HG03060 (cell line): ENCODE data around the gene ORC2.
"Not testable (repeated sequence)": the region's sequence is repeated elsewhere in the genome, so short reads cannot be mapped to it uniquely, and the experiment has no call there.

Experiments used
- ATAC-seq: cut with Tn5 transposase; IDR thresholded peaks from one replicate; pipeline ENCODE4 v1.9.1; 2021; ENCODE audit warnings: low read depth, moderate number of reproducible peaks; ENCODE audit not compliant: unreplicated experiment

The ORC2 gene

DNA sequence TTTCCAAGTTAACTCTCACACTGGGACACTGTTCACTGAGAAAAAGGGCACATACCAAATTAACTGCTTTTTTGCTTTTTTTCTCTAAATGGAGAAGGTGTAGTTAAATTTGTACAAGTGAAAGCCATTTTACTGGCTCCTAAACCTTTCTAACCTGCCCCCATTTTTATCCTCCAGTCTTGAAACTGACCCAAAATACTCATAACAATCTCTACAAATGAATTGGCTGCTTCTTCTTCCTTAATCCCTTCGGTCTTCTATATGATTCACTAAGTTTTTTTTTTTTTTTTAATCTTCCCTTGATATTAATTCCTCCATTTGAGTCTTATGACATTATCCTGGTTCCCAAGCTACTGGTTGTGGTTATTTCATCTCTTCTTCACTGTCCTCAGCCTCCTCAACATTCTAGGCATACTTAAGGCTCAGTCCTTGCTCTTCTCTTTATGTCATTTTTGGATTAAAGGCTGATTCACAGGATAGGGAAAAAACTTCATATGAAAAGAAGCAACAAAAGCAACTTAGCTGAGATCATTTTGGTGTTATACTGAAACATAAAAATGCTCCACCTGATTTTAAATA, 19.8 kb downstream of the ORC2 start:
- ATAC-seq = no peak

DNA sequence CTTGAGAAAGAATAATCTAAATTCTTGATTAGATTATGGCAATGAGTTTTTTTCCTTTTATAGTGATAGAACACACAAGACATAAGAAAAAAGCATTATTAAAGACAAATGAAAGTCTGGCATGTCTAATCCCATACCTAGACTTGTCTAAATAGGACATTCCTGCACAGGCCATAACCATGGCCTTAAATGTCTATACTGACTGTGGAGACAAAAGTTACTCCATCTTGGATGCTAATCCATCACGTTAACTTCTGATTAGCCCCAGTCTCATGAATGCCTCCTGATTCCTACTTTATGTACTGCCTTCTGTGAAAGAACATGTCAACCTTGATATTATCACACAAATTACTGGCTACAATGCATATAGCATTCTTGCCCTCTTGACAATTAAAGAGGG, 23.6 kb downstream of the ORC2 start:
- ATAC-seq = no peak

DNA sequence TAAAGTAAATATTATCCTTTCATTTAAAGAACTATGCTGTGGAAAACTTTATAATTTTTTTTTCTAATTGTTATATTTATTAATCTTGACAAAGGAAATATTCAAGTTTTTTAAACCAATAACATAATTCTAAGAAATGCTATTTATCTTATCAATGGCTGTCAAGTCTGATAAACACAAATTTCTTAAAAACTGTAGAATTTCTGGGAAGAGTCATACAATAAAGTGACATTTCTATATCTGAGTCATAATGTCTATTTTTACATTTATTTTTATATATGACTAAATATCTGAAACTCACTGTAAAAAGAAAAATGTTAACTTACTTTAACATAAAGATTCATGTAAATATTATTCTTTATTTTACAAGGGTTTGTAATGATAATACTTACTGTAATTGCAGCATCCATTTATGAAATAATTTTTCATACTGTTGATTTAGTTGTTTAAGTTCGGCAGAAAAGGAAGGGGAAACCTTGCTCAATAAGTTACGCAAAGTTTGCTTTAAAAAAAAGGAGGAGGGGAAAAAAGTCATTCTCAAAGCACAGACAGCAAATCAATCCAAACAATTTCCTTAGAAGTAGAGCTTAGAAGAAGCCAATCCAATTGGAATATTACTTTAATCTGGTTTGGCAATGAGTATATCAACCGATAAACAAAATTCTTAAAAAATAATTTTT, 32.4 kb downstream of the ORC2 start:
- ATAC-seq = no peak

DNA sequence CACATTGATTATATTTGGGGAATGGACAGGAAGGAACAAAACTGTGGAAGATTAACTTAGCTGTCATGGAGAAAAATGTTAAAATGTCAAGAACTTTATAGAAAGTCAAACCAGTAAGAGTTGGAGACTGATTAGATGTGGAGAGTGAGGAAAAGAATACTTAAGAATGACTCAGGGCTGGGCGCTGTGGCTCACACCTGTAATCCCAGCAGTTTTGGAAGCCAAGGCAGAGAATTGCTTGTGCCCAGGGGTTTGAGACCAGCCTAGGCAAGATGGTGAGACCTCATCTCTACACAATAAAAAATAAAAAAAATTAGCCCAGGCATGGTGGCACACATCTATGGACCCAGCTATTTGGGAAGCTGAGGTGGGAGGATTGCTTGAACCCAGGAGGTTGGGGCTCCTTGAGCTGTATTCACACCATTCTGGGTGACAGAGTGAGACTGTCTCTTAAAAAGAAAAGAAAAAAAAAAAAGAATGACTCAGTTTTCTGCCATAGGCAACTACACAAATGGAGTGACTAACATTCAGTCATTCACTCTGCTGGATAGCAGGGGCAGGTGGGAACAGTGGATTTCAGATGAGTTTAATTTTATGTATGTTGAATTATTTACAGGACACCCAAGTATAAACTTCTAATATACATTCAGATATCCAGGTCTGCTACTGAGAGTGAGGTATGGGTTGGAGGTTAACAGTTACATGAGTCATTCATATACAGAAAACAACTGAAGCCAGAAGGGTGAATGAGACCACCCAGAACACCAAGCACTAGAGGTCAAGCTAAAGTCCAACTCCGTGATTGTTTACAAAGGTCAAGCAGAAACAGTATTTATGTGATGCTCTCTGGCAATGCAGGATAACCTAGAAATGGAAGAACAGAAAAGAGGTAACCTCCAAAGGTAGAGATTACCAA, 33.9 kb downstream of the ORC2 start:
- ATAC-seq = no peak

DNA sequence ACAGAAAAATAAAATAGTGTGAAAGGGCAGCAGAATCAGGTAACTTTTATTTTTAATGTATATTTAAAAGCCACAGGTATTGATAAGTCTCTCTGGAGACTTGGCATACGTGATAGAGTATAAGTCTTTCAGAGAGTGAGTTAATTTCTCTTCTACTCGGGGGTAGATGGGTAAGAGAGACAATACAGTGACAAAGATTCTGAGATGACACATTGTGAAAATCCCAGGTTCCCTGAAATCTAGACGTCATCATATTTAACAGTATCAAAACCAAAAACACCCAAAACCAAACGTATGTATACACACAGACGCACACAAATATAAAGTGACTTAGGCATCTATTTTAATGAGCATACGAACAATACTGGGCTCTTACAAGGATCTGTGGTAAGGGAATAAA, 41.0 kb downstream of the ORC2 start:
- ATAC-seq = no peak

DNA sequence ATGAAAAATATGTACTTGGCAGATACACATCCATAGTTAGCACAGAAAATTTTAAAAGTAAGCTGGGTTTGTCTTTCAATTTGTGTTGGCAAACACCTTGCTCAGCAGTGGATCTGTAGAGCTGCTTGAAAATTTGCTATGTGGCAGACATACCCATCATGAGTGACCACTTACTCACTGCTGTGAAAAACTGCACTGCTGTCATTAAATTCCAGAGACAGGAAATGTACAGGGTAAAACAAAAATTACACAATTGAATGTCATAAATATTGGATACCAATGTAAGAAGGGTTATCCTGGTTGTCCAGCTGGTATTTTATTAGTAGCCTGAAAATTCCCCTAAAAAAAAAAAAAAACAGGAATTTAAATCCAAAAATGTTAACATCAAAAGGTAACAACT, 49.8 kb downstream of the ORC2 start:
- ATAC-seq = no peak

DNA sequence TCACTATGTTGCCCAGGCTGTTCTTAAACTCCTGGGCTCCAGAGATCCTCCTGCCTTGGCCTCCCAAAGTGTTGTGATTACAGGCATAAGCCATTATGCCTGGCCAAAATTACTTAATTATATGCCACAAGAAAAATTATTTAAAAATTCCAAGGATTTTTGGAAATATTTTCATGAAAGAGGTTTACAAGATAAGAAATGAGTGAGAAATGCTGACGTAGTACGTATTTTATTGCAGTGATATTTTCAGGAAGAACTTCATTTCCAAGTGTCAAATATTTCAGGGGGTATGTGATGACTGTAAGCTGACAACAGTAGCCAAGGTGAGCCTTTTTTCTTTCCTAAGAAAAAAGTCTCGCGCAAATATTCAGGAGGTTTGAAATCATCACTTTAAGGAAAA, 53.5 kb downstream of the ORC2 start:
- no peak for ATAC-seq

DNA sequence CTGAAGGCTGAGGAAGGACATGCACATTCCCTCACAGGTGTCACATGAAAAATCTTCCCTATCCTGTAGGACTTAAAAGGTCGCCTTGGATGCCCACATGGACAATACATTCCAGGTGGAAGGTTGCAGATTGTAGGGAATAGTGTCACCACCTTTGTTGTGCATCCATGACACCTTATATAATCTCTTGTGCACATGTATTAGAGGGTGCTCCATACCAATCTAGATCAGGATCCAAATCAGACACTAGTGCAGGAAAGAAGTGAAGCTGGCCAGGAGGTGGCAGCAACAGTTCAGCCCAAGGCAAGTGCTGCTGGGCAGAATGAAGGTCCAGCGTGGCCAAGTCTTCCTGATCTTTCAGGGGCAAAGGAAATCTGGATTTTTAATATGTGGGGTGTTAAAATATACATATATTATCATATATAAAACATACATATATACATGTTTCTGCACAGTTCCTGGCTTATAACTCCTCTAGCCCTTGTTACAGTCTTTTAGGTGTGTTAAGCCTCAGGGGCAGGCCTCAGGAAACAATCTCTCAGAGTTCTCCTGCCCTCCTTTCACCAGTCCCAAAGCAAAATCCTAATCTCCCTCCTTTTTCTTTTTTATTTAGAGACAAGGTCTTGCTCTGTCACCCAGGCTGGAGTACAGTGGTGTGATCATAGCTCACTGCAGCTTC, 57.7 kb downstream of the ORC2 start:
- no peak for ATAC-seq

DNA sequence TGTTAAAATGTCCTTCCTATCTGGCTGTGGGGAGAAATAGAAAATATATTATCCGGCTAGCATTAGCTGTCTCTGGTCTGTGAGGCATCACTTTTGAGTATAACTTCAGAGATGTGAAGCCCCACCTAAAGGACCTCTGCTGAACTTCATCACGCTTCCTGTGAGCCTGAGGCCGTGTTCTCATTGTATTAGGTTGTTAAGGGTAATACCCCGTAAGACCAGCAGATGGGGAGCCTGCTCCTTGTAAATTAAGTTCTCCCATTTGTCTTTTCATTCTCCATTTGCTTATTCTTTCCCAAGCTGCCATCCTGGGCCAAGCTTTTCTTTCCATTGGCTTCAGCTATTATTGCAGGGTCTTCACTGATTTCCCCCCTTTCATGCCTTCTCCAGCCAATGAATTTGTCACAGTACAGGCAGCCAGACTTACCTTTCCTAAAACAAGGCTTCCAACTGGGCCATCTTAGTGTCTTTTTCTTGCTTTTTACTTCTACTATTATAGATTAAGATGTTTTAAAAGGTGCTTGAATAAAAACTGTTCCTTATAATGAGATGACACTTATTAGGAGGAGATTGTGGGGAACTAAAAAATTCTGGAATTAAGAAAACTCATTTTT, 61.9 kb downstream of the ORC2 start:
- peak; percentile 89 for ATAC-seq

DNA sequence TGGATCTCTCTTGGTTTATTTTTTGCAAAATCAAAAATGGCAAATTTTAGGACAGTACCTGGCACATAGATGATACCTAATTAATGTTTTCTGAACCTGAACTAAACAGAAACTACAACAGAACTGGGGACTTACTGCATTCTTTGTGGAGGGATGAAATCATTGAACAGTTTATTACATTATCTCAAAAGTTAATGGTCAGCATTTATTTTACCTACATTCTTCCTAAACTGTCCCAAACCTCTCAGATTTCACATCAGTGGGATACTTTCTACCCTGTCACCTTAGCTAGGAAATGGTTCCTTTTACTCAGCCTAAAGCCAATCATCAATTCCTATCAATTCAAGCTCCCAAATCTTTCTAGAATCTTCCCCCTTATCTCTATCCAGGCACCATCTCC, 64.0 kb downstream of the ORC2 start:
- ATAC-seq = no peak

DNA sequence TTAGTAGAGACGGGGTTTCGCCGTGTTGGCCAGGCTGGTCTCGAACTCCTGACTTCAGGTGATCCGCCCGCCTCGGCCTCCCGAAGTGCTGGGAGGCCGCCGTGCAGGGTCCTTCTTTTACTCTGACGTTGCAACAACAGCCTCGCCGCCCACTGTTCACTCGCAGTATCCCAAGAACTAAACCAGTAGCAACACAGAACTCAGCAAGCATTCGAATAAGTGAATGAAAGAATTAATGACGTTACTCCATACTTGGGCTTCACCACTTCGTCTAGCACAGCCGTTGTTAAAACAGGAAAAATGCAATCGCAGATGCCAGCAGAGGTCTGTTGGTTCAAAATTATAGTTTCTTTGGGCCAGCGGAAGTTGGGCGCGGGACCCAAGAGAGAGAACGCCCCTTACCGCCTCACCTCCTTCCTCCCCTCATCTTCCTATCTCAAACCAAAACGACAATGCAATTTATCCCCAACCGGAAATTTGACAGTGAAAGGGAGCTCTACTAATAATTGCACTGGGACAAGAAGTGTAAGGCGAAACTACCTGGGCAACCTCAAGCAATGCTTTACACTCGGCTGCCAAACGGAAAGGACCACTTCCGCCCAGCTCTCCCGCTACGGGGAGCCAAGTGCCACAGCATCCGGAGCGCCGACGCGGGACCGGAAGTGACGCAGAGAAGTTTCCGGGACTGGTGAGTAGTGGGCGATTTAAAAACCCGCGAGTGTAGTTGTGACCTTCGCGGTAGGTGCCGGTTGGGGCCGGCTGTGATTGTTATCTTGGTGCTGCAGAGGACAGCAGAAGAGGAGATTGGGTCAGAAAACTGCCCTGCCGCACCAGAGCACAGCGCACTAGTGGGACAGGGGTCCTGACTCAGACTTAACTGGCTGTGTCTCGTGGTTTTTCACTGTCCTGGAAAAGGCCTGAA, 74.5 kb downstream of the ORC2 start, which contains the start of the genes NIF3L1 and PPIL3:
Gene NIF3L1, plus strand, starts transcription at position 668 of the 922 bp plus-strand sequence. CDS start 2,573 bp downstream, outside the sequence.
Gene PPIL3, minus strand, starts transcription at position 374 of the 922 bp plus-strand sequence. CDS start 1,462 bp downstream, outside the sequence.
- peak; percentile 75 for ATAC-seq

DNA sequence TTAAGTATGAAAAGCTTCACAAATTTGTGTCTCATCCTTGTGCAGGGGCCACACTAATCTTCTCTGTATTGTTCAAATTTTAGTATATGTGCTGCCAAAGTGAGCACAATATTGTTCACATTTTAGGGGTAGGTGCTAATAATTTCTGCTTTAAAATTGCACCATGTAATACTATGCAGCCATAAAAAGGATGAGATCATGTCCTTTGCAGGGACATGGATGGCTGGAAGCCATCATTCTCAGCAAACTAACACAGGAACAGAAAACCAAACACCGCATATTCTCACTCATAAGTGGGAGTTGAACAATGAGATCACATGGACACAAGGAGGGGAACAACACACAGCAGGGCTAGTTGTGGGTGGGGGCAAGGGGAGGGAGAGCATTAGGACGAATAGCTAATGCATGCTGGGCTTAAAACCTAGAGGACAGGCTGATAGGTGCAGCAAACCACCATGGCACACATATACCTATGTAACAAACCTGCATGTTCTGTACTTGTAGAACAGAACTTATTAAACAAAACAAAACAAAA, 81.7 kb downstream of the ORC2 start:
- ATAC-seq = not testable (repeated sequence)

DNA sequence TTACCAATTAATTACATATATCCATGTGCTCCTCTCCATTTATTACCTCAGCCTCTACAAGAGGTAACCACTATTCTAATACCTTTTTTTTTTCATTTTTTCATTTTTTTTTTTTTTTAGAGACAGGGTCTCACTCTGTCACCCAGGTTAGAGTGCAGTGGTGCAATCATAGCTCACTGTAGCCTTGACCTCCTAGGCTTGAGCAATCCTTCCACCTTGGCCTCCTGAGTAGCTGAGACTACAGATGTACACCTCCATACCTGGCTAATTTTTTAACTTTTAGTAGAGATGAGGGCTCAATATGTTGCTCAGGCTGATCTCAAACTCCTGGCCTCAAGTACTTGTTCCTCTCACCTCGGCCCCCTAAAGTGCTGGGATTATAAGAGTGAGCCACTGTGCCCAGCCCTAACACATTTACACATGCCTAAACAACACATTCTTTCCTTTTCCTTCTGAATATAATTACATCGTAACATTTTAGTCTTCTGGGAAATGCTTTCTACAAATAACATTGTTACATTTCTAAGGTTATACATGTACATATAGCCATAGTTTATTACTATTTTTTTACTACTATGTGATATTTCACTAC, 85.1 kb downstream of the ORC2 start:
- ATAC-seq = no peak

DNA sequence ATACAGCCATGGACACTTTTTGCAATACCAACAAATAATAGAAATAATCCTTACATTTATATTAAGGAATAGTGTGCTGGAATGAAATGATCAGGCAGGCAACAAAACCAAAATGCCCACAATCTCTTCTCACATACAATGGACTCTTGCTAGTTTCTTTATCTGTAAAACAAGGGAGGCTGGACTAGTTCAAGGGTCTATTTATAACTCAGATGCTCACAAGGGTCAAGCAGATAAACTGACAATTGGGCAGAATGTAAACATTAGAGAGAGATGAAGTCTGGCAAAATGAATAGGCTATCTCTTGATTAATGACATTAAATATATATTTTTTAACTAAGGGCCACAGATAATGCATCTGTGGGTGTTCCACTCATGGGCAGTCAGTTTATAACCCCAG, 86.0 kb downstream of the ORC2 start:
- no peak for ATAC-seq

DNA sequence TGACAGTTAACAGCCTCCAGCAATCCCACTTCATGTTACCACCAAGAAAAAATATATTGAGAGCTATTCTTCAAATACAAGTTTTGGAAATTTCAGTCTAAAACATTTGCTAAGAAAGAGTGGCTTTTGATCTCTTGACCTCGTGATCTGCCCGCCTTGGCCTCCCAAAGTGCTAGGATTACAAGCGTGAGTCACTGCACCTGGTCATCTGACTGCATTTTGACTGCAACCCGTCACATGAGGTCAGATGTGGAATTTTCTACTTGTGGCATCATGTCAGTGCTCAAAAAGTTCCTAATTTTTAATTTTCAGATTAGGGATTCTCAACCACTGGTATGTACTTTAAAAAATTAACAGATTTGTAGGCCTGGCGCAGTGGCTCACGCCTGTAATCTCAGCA, 89.9 kb downstream of the ORC2 start:
- ATAC-seq = no peak

DNA sequence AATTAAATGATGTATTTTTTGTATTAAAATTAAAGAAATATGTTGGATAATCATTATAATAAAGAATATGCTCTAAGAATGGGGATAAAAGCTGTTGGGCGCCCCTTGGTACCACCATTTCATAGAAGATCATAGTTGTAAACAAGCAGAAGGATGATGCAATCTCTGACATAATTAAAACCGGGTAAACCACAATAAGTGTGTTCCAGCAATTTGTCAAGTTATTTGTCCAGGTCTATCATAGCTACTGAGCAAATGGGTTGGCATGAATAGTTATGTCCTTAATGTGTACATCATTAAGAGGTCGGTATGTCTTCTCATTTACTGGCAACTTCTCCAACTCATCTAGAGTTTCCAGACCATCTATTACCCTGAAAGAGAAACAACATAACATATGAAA, 92.3 kb downstream of the ORC2 start:
- no peak for ATAC-seq

DNA sequence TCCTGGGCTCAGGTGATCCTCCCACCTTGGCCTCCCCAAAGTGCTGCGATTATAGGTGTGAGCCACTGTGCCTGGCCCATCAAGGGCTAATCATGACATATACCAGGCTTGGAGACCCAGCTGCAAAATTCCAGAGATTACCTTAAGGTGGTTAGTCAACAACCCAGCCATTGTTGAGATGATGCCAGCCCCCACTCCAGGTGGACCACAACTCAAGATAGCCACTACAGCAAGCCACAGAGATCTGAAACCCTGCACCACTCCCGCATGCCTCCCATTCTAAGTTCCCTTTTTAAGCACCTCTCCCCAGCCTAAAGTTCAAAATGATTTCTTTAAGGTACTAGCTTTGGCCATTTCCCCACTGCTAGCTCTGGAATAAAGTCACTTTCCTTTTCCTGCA, 94.4 kb downstream of the ORC2 start:
- no peak for ATAC-seq

DNA sequence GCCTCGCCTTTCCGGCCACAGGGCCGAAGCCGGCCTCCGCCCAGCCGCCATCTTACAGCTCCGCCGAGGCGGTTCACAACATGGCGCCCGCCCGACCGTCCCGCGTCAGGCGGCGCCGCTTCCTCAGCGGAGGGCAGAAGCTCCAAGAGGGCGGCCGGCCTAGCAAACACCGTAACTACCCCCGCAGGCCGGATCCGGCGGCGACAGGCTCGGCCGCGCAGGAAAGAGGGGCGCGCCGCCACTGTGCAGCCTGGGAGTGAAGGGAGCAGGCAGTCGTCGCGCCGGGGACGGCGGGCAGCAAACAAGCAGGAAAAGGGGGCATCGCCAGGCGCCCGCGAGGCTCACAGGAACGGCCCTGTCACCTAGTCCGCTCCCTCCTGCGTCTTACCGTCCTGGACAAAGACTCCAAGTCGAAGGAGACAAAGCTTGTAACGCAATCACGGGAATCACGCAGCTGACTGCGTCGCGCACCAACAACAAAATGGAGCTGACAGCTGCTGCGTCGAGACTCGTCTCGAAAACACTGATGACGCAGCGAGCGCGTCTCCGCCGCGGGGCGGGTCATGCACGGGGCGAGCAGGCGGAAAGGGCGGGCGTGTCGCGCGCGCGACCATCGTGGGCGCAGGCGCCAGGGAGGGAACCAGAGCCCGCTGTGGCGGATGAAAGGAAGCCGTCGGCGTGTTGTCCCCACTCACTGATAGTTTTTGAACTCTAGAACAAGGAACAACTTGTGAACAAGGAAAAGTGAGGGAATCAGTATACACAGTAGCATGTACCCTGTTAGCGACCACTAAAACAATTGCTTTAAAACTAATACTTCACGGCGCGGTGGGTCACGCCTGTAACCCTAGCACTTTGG, 99.1 kb downstream of the ORC2 start, which contains the start of gene CLK1:
Gene CLK1, minus strand, starts transcription at position 483 of the 859 bp plus-strand sequence. CDS start 2,796 bp downstream, outside the sequence.
- peak; percentile 75 for ATAC-seq
